GM21447 (cell line): ENCODE data around the gene ZNF365.
"Not testable (repeated sequence)": the region's sequence is repeated elsewhere in the genome, so short reads cannot be mapped to it uniquely, and the experiment has no call there.

Source experiments
- ATAC-seq: cut with Tn5 transposase; IDR thresholded peaks from one replicate; pipeline ENCODE4 v1.9.1; 2021; ENCODE audit not compliant: unreplicated experiment

The ZNF365 gene

DNA sequence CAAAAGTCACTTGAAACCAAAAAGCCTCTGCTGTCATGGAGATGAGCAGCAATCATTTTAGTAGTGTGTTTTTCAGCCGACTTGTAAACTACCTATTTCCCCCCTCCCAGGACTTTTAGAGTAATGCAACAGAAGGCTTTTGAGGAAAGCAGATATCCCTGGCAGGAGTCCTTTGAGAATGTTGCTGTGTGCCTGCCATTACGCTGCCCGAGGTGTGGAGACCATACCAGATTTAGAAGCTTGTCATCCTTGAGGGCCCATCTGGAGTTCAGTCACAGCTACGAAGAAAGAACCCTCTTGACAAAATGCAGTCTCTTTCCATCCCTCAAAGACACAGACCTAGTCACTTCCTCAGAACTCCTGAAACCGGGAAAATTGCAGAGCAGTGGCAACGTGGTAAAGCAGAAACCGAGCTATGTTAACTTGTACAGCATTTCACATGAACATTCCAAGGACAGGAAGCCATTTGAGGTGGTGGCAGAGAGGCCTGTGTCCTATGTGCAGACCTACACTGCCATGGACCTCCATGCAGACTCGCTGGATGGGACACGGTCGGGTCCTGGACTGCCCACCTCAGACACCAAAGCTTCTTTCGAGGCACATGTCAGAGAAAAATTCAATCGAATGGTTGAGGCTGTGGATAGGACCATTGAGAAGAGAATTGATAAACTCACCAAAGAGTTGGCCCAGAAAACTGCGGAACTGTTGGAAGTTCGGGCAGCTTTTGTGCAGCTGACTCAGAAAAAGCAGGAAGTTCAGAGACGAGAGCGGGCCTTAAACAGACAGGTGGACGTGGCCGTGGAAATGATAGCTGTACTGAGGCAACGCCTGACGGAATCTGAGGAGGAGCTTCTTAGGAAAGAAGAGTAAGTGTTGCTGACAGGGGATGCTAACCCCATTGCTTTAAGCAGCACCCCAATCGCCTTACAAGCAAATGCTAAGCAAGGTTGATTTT, 2.2 kb downstream of the ZNF365 start:
- ATAC-seq: no peak

DNA sequence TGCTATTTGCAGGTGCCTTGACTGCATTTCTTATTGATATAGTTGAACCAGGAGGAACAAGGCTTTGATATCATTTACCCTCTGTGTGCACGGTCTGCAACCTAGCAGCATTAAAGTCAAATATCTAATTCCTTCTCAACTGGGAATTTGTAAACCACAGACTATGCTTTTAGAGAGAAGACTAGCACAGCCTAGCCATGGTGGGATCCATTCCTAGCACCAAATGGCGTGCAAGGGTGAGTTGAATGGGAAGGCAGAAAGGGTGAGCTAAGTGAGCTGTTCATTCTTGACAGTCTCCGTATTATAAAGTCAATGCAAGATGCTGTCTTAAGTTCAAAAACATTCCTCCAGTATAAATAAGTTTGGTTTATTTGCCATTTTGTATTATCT, 2.9 kb downstream of the ZNF365 start:
- ATAC-seq: no peak

DNA sequence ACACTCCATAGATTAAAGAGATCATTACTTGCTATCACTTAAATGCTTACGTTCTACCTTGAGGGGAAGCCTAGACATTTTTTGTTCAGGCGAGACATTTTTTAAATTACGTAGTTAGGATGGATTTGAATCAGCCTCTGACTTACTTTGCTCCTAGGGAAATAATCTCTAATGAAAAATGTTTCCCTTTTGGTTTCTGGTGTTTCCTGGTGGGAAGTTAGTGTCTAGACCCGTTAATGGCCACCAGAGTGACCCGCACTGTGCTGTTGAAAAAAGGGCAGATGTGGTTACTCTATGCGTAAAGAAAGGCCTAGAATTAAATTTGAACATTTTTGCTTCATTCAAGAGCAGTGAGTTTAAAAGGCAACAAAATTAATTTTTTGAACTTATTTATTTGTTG, 3.8 kb downstream of the ZNF365 start:
- ATAC-seq: no peak

DNA sequence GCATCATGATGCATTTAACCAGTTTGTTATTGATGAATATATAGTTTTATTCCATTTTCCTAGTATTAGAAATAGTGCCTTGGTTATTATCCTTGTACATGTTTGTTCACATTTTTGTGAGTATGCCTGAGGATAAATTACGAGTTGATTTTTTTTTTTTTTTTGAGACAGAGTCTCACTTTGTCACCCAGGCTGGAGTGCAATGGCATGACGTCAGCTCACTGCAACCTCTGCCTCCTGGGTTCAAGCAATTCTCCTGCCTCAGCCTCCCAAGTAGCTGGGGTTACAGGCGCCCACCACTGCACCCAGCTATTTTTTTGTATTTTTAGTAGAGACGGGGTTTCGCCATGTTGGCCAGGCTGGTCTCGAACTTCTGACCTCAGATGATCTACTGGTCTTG, 4.7 kb downstream of the ZNF365 start:
- ATAC-seq: not testable (repeated sequence)

DNA sequence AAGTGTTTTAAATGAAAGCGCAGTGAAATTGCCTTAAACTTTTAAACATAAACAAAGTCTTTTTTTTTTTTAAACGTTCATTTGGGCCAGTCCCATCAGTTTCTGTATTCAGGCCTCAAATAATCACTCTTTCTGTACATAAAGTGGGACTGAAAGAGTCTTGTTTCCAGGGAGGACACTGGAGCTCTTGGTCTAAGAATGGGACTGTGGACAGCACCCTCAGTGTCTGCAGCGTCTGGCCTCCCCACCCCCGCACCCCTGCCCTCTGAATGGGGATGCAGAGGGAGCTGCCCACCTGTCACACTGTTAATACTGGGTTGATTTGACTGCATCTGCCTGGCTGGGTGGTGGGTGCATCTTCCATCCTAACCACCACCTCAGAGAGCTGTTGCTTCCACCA, 5.2 kb downstream of the ZNF365 start:
- no peak for ATAC-seq

DNA sequence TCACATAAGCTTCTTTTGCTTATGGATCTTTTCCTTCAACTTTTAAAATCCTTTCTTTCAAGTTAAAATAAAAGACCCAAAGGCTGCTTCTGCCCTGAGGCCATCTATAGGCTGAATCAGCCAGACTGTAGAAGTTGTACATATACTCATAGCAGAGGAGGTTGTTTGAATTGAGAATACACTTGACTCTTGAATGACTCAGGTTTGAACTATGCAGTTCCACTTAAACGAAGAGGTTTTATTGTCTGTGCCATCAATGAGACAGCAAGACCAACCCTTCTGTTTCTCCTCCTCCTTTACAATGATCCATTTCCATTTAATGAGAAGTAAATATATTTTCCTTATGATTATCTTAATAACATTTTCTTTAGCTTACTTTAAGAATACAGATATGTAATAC, 5.8 kb downstream of the ZNF365 start:
- ATAC-seq: no peak

DNA sequence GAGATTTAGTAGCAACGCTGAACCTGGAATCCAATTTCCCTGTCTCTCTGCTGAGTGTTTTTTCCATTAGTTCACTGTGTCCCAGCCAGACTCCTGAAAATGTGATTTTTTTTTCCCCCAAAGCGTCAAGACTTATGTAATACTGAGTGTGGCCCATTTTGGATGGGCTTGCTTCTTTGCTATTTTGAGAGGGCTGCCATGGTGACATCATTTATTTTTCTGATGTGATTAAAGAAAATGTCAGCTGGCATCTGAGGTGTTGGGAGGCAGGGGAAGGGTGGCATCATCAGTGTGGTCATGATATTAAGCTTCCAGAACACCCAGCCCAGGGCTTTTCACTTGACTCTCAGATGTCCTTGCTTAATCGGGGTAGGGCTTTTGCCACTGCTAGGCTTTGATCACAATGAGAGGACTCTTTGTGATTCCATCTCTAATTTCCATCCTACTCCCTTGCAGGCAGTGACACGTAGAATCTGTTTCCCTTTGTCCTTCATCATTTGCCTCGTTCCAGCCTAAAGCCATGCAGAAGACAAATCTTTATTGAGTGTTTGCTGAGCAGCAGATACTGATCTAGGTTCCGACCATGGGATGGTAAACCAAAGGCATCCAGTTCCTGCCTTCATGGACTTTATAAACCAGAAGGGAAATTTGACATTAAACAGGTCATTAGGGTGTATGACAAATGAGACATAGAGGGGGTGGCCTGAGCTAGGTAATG, 7.4 kb downstream of the ZNF365 start:
- no peak for ATAC-seq

DNA sequence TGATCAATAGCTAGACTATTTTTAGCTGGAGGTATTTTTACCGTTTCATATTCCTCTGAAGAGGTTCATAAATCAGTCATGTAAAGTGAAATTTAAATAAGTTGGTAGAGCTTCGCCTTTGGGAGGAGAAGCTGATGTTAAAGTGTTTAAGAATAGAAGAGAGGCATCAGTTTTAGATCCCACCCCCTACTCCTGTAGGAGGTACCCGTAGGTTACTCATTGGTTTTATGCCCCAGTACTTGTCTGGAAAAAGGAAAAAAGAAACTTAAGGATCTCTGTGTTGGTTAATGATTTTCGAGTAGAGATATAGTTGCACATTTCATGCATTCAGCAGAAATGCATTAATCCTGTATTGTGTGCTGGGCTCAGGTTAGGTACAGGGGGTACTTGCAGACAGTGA, 8.7 kb downstream of the ZNF365 start:
- ATAC-seq: no peak

DNA sequence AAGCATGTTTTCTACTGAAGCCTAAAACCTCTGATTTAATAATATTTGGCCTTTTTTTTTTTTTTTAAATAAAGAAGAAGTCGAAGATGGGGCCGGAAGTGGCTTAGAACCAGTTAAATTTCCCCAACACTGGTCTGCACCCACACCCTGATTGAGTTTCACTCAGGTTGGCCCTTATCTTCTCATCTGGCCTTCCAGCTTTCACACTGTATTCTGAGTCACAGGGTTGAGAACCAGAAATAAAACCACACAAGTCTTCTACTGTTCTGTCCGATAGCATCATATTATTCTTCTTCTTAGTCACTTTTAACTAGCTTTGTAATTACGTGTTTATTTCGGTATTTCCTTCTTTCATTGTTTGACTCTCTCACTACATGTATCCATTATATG, 9.9 kb downstream of the ZNF365 start:
- no peak for ATAC-seq

DNA sequence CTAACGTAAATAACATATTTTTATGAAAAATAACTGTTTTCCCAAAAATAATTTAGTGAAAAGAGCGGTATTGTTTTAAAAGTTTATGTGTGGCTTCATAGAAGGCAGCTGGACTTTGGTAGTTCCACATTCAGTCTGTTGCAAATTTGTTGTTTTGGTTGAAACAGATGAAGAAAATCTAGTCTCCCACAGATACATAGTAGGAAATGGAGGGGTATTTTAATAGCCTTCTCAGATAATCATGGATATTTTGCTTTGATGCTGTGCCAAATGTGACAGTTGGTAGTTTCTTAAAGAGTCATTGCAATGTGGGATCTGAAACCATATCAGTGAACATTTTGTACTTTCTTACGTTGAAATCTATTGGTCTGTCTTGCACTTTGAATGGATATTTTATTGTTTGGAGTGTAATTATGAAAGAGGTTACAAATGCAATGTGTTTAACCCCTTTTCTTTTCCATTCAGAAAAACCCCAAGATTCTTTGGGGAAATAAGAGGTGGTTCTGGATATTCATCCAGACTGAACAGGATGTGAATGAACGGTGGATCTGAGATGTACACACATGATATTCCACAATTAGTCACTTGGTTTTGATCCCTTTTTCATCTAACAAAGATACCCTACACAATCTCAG, 10.4 kb downstream of the ZNF365 start:
- ATAC-seq: no peak

DNA sequence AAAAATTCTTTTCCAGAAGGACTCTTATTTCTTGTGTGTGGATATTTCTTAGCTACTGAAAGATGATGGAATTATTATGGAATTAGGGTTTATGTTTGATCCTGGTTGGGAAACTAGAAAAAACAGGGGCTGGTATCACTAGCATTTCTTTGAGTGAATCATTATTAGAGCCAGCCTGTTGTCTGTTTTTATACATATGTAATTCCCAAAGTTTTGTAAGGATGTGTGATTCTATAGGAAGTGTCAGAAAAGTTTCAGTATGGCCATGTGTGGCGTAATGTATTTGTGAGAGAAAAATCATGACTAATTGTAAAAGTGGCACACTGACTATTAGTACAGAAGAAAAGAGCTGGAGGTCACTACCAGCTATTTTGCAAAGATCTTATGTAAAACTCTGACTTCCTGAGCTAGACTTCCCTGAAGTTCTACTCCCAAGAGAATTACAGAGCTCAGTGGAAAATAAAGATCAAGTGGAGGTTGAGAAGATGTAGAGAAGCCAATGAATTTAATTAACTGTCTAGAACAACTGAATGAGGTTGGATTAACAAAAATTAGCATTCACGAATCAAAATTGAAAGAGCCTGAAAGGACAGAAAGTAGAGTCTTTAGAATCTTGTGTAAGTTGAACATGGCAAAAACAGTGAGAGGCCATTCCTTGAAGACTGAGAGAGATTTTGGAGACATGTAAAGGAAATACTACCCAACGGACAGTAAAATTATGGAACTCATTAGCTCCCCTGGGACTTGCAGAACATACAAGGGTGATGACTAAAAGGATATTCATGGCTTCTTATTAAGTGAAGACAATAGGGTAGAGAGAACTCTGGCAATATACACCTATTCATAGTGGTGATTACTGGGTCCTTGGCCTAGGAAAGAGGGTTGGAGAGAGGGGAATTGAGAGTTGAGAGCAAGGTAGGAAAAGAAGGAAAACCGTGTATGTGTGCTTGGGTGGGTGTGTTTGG, 12.5 kb downstream of the ZNF365 start:
- ATAC-seq: no peak

DNA sequence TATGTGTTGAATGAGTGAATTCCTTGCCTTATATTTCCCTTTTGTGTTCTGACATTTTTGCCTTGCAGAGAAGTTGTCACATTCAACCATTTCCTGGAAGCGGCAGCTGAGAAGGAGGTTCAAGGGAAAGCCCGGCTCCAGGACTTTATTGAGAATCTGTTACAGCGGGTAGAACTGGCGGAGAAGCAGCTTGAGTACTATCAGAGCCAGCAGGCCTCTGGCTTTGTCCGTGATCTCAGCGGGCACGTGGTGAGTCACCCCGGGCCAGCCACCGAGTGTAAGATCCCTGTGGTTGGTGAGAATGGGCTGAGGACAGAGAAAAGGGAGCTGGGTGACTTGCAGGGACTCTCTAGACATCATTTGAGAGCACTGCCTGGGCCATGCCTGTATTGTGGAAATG, 14.2 kb downstream of the ZNF365 start:
- no peak for ATAC-seq

DNA sequence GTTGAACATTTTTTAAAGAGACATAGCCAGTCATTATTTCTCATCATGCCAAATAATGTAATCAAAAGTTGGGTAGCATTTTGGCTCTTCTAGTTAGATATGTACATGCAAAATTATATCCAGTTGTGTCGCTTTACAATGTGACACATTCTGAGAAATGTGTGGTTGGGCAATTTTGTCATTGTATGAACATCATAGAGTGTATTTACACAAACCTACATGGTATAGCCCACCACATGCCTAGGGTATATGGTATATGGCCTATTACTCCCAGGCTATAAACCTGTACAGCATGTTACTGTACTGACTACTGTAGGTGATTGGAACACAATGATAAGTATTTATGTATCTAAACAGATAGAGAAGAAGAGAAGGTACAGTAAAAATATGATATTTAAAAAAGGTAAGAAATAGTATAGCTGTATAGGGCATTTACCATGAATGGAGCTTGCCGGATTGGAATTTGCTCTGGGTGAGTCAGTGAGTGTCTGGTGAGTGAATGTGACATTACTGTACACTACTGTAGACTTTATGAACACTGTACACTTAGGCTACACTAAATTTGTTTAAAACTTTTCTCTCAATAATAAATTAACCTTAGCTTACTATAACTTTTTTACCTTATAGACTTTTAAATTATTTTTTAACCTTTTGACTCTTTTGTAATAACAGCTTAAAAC, 16.5 kb downstream of the ZNF365 start:
- ATAC-seq: no peak

DNA sequence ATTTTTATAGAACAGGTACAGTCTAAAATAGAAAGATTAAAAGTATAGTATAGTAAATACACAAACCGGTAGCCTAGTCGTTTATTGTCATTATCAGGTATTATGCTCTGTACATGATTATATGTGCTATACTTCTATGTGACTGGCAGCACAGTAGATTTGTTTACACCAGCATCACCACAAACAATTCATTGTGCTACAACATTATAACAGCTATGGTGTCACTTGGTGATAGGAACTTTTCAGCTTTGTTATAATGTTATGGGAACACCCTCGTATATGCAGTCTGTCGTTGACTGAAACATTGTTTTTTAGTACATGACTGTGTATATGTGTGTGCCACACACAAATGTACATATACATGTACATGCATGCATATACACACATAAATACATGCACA, 19.1 kb downstream of the ZNF365 start:
- ATAC-seq: no peak

DNA sequence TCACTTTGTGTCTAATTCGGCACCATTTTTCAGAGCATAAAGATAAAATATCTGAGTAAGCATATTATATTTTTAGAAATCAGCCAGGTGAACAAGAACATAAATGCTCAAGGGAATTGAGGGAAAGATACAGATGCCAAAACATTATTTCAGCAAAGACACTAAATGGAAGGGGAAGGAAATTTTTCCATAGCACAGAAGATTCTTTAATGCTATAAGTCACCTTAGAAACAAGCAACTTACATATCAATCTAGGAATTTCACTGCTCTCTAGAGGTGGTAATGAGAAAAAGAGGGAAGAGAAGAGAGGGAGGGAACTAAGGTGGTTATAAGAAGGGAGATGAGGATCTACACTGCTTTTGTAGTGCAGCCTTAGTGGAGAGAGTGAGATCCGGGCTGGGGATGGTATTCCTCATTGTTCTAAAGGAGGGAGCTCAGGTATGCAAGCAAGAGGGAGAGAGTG, 20.4 kb downstream of the ZNF365 start:
- ATAC-seq: no peak

DNA sequence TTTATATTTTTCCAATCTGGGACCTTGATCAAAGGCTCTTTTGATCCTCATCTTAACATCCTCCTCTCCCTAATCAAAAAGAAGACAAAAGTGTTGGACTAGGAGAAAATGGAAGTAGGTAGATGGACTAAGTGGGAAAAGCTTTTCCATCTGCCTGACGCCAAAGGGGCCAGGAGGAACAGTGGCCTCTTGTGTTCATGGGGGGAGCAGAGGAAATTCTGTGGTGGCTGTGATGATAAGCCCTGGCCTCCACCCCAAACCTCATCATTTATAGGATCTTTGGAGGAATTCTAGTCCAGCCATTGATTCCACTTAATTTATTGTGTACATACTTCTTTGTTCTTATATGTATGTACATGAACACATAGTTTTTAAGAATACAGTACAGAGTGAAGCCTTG, 21.7 kb downstream of the ZNF365 start:
- no peak for ATAC-seq

DNA sequence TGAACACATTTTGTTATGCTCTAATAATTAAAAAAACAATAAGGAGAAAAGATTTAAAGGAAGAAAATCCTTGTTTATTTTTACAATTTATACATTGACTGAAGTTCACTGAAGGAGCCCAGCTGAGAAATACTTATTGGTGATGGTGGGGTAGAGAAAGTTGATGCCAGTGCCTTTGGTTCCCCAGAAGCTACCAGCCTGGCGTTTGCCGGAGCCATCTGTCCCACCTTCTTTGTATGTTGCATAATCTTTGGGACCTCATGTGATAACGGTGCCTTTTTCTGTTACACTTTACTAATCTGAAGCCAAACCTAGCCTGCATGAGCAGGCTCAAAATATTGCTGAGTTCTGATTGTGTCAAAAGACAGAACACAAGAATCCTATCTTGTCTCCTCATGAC, 22.7 kb downstream of the ZNF365 start:
- no peak for ATAC-seq

DNA sequence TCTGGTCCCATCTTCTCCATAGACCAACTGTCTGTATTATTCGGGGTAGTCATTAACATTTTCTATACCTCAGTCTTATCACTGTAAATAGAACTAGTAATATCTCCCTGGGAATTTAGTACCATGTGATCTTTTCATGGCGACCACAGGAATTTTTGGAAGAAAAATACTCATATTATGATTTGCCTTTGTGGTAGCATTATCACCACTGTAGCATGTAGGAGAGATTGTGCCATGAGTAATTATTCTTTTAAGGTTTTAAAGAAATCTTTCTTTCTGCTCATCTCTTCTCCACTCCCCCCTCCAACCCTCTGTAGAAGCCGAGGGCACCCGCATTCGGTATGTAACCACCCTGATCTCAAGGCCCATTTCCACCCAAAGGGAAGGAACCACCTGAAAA, 25.0 kb downstream of the ZNF365 start:
- no peak for ATAC-seq

DNA sequence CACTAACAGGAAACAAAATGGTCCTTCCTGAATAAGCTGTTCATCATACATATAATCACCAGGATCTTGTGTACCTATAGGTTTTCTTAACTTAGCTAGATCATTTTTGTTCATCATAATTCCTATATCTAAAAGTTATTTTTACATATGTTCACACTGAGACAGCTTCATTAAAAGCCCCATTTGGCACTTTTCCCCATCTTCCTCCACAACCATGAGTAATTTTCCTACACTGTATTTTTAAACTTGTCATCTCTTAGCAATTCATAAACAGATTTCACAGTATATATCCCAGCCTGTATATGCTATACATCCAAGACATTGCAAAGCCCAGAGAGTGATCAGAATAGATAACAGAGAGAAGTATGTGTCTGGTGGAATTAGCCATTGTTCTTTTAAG, 28.3 kb downstream of the ZNF365 start:
- ATAC-seq: no peak

DNA sequence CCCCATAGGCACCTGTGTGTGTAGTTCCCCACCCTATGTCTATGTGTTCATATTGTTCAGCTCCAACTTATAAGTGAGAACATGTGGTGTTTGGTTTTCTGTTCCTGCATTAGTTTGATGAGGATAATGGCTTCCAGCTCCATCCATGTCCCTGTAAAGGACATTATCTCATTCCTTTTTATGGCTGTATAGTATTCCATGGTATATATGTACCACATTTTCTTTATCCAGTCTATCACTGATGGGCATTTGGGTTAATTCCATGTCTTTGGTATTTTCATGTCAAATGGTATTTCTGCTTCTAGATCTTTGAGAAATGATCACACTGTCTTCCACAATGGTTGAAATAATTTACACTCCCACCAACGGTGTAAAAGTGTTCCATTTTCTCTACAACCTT, 36.4 kb downstream of the ZNF365 start:
- not testable (repeated sequence) for ATAC-seq
